SU-DHL-6 (cell line): ENCODE data around the gene PLXNB2.

Experiments used
- EZH2phosphoT487 ChIP-seq: fragments of 200-600 bp; sonication (generic), shearing (Covaris generic); conservative IDR thresholded peaks from 2 replicates; pipeline ENCODE4 v1.6.1; 2018; ENCODE audit warnings: mild to moderate bottlenecking, antibody characterized with exemption, low read length, moderate library complexity, mixed read lengths
- TF ChIP-seq, protein P1 (sequence below): fragments of 200-600 bp; sonication (generic); IDR thresholded peaks from one replicate; pipeline ENCODE4 v1.5.1; 2017; ENCODE audit warnings: antibody characterized with exemption, mild to moderate bottlenecking, low read length, moderate library complexity; ENCODE audit not compliant: insufficient read depth, poor library complexity, severe bottlenecking

GRCh38 chr22:50244420-50245213 is 62.8 kb downstream of the PLXNB2 start, which contains the start of gene TUBGCP6:
- TF ChIP-seq, protein P1, sequence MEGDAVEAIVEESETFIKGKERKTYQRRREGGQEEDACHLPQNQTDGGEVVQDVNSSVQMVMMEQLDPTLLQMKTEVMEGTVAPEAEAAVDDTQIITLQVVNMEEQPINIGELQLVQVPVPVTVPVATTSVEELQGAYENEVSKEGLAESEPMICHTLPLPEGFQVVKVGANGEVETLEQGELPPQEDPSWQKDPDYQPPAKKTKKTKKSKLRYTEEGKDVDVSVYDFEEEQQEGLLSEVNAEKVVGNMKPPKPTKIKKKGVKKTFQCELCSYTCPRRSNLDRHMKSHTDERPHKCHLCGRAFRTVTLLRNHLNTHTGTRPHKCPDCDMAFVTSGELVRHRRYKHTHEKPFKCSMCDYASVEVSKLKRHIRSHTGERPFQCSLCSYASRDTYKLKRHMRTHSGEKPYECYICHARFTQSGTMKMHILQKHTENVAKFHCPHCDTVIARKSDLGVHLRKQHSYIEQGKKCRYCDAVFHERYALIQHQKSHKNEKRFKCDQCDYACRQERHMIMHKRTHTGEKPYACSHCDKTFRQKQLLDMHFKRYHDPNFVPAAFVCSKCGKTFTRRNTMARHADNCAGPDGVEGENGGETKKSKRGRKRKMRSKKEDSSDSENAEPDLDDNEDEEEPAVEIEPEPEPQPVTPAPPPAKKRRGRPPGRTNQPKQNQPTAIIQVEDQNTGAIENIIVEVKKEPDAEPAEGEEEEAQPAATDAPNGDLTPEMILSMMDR, result no peak
- no peak for TF ChIP-seq EZH2phosphoT487
